ENCODE results near the gene CDH4.
A peak's percentile ranks its signal among the peaks of the same experiment; 100 is the strongest.

Gene CDH4

DNA sequence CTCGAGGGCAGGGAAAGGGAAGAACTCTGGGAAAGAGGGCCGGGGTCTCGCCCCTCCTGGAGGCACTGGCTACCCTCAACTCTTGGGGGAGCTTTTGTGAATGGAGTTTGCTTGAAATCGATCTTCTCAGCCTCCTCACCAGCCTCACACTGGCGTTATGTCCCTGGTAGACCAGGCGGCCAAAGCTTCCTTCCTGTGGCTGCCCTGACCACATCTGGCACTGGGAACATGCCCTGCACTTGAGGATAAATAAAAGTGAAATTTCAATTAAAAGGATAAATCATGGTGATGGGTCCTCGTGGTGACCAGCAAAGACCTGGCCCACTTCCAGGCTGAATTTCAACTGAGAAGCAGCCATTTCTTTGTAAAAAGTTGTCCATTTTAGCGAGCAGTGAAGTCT is 578.9 kb downstream of the CDH4 start:
- no peak for DNase-seq (ENCODE audit: low spot score)
- POLR2A ChIA-PET (ENCODE audit: low non-redundant PET): no interaction called here
- CTCF ChIA-PET: no interaction called here
- H3K27ac ChIP-seq: no peak overlapping the region
- TF ChIP-seq CTCF (conservative IDR thresholded peaks at IDR 0.05; ENCODE audit: low read depth): no peak

- ChIA-PET CTCF (no interaction called here), POLR2A (ENCODE audit: low non-redundant PET) (no interaction called here)
- no peak for TF ChIP-seq CTCF (conservative IDR thresholded peaks at IDR 0.05; ENCODE audit: low read depth)
- no peak overlapping the region for H3K27ac ChIP-seq
- DNase-seq (ENCODE audit: low spot score): no peak
Observed at GRCh38 chr20:61832181-61832580, 580.1 kb downstream of the CDH4 start.

GRCh38 chr20:61833807-61834610 is 581.9 kb downstream of the CDH4 start:
- ChIA-PET CTCF (no interaction called here), POLR2A (ENCODE audit: low non-redundant PET) (interaction anchor here (0.5 kb wide), 1 partner anchor 845 kb away, joined by 3 read pairs; no protein-coding TSS in a partner anchor)
- peak; percentile 36 for DNase-seq (ENCODE audit: low spot score)
- no peak for TF ChIP-seq CTCF (conservative IDR thresholded peaks at IDR 0.05; ENCODE audit: low read depth)
- no peak overlapping the region for H3K27ac ChIP-seq

- DNase-seq (ENCODE audit: low spot score): no peak
- no peak for TF ChIP-seq CTCF (conservative IDR thresholded peaks at IDR 0.05; ENCODE audit: low read depth)
- POLR2A ChIA-PET (ENCODE audit: low non-redundant PET): no interaction called here
- no peak overlapping the region for H3K27ac ChIP-seq
- CTCF ChIA-PET: interaction anchor here (0.9 kb wide), 1 partner anchor 11 kb away, joined by 4 read pairs; no protein-coding TSS in a partner anchor
Observed at GRCh38 chr20:61835301-61835700, 583.2 kb downstream of the CDH4 start.

DNA sequence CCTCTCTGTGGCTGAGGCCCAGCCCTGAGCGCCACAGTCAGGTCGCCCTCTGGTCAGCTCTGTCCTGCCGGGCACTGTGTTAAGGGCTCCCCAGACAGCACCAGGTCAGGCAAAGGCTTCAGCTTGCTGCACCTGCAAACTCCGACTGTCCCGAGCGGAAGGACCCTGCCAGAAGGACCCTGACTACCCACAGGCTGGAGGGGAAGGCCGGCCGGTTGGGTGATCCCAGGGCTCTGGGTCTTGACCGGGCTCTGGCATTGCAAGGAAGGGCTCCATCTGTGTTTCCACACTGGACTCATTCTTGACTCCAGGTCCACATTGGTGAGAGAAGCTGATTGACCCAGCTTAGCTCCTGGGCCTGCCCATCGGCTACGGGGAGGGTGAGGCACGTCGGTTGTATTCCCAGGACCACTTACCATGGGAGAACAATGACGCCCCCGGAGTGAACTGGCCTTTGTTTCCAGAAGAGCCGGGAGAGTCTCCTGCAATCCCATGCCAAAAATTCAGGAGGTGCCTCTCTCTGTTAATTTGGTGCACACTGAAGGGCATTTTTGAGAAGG is 583.8 kb downstream of the CDH4 start:
- no peak overlapping the region for H3K27ac ChIP-seq
- CTCF ChIA-PET: interaction anchor here (0.9 kb wide), 1 partner anchor 11 kb away, joined by 4 read pairs; no protein-coding TSS in a partner anchor
- no peak for TF ChIP-seq CTCF (conservative IDR thresholded peaks at IDR 0.05; ENCODE audit: low read depth)
- DNase-seq (ENCODE audit: low spot score): no peak
- POLR2A ChIA-PET (ENCODE audit: low non-redundant PET): no interaction called here

- no peak for TF ChIP-seq CTCF (conservative IDR thresholded peaks at IDR 0.05; ENCODE audit: low read depth)
- POLR2A ChIA-PET (ENCODE audit: low non-redundant PET): no interaction called here
- CTCF ChIA-PET: no interaction called here
- no peak for DNase-seq (ENCODE audit: low spot score)
- H3K27ac ChIP-seq: no peak overlapping the region
Observed at GRCh38 chr20:61837200-61837599, 585.1 kb downstream of the CDH4 start.
